Stimulated activated CD8-positive, alpha-beta memory T cell treated with anti-CD3 and anti-CD28 coated beads, Interleukin-12 subunit alpha, Interleukin-12 subunit beta, amount 100 ng/mL, for 4 hours (primary cell): ENCODE results near the gene CAMK1D.
A peak's percentile ranks its signal among the peaks of the same experiment; 100 is the strongest.
"Not testable (repeated sequence)": the region's sequence is repeated elsewhere in the genome, so short reads cannot be mapped to it uniquely, and the experiment has no call there.

Experiments used
- DNase-seq: peaks from one replicate; pipeline ENCODE4 v3.0.0-alpha.2; 2020; ENCODE audit warnings: low read depth

Gene CAMK1D

DNA sequence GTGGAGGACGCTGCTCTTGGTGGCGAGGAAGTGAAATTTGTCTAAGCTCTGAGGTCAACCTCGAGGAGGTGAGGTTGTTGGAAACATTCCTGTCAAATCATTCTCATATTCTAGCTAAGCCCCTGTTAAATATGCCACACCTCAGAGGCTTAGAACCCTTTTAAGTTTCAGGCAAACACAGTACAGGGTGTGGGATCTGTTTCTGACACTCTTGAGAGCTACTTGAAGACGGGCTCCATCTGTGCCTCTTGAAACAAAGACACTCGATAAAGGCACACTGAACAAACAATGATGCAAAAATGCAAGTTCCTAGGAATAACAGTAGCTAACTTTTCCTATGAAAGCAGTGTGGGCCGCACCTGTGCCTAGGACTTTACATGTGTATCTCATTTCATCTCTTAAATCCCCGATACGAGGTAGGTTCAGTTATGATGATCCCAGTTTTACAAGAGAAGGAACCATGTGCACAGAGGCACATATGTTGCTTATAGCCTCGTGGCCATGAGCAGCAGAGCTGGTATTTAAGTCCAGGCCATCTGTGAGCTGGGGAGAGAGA lies 352.9 kb downstream of the CAMK1D start:
- DNase-seq: no peak

DNA sequence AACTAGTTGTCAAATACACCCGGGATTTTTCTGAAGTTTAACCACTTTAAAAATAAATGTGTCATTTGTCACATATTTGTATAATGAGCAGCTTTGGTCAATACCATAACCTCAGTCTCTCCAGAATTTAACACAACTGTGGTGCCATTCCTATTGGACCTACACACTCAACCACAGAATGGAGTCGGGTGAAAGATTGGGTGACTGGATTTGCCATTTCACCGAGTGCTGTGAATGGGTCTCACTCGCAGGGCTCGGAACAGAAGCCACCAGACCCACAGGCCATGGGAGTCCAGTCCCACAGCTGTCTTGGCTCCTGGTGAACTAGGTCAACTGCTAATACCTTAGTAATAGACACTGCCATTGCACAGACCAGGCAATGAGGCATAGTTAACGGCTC lies 353.8 kb downstream of the CAMK1D start:
- DNase-seq: no peak

DNA sequence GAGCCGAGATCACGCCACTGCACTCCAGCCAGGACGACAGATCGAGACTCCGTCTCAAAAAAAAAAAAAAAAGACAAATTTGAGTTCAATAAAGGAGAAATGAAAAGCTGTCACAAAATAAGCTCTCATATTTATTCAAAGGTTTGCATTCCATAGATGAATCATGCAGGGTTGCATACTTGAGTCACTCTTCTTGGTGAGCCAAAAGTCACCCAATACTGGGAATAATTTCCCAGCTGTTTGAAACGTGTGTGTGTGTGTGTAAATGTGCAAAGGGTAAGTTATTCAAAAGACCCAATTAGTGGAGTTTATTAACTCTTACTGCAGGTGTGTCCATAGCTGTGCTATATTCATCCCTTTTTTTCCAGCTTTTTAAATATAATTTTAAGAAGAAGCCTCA lies 354.5 kb downstream of the CAMK1D start:
- DNase-seq: no peak

DNA sequence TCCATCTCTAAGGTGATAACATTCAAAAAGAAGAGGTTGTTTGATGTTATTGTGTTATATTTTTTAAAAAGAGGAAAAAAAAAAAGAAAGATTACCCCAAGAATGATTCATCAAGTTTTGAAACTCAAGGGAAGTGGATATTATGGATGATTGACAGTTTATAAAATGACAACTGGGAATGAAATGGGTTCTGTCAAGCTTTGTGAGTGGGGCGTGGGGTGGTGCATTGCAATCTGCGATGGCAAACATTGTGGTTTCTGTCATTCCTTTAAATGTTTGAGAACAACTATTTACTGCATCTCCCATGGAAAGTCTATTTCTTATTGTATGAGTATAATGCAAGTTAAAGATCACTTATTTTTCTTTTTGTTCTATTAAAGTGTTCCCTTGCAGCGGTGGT lies 355.1 kb downstream of the CAMK1D start:
- no peak for DNase-seq

DNA sequence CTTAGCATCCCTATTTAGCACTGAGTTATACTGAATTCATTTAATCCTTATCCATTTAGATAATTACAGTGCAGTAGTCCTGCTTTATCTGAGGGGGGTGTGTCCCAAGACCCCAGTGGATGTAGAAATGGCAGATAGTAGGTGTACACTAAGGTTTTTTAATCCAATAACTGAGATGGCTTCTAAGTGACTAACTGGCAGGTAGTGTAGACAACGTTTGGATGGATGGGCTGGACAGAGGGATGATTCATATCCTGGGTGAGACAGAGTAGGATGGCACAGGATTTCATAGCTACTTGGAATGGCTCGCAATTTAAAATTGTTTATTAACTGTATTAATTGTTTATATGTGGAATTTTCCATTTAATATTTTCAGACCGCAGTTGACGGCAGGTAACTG lies 356.6 kb downstream of the CAMK1D start:
- no peak for DNase-seq

DNA sequence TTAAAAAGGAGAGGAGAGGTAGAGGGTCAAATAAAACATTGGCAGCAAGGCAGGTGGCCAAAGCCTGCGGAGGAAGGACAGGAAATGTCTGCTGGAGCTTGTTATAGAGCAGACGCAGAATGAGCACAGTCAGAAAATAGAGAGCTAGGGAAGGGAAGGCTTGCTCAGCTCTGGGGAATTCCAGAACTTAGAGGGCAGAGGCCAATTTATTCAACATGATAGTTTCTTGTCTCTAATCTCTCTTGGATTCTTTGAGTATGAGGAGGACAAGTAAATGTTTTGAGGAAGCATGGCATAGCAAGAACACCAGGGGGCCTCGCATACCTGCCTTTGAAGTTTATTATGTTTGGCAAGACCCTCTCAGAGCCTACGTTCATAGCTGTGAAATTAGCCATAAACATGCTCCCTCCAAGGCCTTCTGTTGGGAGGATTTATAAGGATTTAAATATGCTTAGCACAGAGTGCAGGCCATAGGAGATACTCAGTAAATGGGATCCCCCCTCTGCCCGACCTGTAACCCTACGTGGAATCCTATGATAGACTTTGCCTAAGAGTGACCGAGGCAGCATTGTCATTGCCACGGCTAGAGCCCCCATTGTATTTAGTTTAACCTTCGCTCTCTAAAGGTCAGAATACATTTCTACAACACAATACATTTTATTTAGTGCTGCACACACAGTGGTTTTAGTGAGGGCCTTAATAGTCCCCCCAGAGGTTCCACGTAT lies 358.3 kb downstream of the CAMK1D start:
- no peak for DNase-seq

DNA sequence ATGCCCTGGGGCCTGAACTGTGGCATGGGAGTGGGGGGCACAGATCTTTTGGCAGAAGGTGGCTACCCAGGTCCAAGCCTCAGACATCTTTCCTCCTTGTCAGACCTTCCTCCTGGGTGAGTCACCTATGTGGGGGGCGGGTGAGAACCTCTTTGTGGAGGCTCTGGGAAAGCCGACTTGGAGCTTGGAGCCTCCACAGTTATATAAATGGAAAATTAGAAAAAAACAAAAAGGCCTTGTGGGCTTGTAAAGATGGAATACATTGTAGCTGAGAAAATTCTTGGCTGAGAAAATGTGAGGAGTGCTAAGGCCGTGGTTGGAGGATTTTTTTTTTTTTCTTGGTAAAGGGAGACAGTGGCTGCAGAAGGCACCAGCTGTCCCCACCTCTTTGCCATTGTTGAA lies 359.7 kb downstream of the CAMK1D start:
- DNase-seq: no peak

DNA sequence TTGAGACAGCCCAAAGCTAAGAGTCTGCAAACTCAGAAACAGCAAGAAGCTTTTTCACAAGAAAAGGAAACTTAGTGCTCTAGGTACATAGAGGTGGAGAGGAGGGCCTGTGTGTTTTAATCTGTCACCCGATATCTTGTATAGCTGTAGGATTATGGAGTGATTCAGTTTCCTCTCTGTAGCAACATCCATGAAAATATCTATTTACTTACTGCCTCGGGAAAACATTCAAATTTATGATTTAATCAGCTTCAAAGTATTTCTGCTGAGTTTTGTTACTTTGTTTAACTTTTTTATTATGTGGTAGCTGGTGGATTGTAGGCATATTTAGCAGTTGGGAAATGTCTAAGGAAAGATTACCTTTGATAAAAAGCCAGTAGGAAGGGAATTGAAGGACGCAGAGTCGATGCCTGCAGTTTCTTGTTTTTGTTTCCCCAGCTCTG lies 360.2 kb downstream of the CAMK1D start:
- no peak for DNase-seq

DNA sequence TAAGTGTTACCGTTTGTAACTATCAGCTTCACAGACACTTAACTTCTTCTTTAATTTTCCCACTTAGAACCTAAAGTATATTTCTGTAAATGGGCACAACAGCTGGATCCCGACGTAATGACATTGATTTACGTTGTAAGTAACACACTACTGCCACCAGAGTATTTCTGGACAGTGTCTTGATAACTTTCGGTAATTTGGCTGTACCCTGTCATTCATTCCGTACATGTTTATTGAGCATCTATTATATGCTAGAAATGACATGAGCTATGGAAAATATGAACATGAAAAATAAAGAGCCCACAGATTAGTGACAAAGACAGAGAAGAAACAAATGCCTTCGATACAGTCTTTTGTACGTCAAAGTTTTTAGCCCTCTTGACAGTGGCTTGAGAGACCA lies 360.8 kb downstream of the CAMK1D start:
- DNase-seq: no peak

DNA sequence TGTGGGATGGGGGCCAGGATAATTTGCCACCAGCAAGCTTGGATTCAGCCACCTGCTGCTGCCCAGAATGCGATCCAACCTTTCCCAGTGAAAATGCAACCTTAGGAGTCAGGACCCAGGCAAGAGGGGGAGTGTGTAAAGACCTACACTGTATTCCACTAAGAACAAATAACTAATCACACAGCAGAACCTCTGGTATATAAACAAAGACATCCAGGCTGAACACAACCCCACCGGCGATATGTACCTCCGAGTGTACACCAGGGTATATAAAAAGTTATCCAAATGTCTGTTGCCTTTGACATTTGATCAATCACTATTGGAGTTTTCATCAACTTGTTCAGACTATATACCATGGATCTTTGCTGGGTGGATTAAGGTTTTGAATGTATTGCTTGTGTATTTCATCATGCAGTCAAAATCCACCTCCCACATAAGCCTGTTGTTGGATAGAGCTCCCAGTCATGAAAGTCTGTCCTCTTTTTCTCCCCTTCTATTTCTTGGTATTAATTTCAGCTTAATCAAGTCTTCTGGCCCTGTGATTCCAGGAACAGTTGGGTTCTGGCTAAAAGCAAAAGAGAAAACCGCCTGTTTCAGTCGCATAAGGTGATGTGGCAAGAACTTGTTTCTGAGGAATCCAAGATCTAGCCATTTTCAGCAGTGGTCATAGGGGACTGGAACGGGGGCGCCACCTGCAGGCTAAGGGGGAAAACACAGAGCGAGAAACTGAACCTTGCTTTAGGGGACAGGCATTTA lies 361.4 kb downstream of the CAMK1D start:
- peak; percentile 39 for DNase-seq

DNA sequence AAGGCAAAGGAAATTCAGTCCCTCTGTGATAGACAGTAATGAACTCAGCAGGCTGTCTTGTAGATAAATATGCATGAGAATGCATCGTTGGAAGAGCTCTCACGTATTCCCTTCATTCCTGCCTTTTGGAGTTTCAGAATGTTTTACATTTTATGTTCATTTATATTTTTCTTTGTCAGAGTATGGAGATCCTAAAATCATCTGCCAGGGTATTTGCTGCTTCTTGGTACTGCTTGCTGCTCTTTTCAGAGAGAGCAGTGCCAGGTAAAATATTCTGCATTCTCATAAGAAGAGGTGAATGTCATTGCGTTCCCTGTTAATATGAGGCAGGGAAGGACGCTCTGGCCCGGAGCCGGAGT lies 362.0 kb downstream of the CAMK1D start:
- no peak for DNase-seq

DNA sequence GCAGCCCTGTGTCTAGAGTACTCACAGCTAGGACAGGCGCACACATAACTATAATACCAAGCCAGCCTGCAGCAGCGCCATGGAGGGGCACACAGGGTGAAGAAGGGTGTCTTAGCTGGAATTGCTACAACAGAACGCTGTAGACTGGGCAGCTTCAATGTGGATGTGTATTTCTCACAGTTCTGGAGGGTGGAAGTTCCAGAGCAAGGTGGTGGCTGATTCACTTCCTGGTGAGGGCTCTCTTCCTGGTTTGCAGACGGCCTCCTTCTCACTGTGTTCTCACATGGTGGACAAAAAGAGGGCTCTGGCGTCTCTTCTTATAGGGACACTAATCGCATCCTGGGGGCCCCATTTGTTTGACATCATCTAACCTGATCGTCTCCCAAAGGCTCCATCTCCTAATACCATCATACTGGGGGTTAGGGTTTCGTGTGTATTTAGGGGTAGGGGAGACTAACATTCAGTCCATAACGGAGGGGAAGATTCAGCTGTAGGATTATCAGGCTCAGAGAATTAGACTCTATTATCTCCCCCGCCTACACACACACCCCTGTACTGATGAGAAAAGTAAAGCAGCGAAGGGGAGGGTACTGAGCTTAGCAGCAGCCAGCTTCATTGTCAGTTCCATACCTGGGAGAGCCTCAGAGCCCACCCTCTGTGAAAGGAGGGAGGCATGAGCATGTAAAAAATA lies 363.1 kb downstream of the CAMK1D start:
- no peak for DNase-seq

DNA sequence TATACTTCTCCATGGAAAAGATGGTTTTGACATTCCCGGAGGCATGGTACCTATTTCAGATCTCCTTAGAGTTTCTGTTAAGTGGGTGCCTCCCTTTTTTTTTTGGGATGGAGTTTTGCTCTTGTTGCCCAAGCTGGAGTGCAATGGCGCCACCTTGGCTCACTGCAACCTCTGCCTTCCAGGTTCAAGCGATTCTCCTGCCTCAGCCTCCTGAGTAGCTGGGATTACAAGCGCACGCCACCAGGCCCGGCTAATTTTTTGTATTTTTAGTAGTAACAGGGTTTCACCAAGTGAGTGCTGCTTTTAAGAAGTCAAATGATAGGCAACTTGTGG lies 363.6 kb downstream of the CAMK1D start:
- not testable (repeated sequence) for DNase-seq

DNA sequence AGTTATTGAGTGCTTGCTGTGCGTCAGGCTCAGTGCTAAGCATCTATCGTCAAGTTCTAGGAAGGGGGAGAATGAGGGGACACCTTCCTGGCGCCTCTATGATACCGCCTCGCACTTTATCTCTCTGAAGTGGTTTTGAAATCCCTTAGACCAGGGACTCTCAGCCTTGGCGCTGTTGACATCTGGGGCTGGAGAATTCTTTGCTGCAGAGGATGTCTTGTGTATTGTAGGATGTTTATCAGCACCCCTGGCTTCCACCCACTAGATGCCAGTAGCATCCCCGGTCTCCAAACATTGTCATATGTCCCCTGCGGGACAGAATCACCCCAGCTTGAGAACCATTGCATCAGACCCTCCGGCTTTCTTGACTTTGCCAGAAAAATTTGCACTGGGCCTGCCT lies 366.7 kb downstream of the CAMK1D start:
- DNase-seq: no peak

DNA sequence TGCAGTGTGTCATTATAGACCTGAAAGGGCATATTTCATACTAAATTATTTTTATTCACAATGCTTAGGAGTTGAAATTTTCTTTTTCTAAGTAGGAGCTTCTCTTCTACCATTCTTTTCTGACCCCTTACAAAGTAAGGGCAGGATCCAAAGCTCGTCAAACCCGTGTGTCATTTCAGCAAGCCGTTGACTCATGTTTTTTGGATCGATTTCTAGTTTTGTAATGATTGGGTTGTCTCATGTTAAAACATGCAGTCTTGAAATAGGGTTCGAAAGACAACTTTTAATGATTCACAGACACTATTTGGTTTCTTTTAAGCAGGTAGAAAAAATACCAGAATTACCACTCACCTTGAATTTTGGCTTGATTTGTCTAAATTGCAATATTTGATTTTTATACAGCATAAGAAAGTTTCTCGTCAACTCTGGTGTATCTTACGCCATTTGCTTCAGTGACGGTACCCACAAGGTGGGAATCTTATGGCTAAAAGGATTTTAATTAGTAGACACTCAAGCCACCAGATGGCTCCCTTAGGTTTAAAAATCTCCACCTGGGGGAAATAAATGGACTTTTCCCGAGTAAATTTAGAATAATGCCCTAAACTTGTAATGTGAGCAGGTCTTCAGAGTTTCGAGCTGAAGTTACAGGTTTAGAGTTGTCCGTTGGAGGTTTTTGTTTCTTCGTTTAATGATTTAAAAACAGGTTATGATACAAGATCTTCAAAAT lies 368.8 kb downstream of the CAMK1D start:
- no peak for DNase-seq

DNA sequence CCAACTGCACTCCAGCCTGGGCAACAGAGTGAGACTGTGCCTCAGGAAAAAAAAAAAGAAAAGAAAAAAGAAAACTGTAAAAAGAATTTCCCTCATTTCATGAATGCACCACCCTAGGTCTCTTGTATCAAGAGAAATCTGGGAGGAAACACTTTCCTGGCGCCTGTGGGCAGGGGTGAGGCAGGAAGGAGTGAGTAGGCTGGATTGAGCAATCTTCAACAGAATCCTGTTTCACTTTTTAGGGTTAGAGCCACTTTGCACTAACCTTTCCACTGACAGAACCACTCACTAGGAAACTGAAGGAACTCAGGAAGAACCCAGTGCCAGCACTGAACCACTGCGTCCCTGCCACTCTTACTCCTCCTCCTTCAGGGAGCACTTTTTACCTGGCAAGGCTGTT lies 370.0 kb downstream of the CAMK1D start:
- DNase-seq: no peak

DNA sequence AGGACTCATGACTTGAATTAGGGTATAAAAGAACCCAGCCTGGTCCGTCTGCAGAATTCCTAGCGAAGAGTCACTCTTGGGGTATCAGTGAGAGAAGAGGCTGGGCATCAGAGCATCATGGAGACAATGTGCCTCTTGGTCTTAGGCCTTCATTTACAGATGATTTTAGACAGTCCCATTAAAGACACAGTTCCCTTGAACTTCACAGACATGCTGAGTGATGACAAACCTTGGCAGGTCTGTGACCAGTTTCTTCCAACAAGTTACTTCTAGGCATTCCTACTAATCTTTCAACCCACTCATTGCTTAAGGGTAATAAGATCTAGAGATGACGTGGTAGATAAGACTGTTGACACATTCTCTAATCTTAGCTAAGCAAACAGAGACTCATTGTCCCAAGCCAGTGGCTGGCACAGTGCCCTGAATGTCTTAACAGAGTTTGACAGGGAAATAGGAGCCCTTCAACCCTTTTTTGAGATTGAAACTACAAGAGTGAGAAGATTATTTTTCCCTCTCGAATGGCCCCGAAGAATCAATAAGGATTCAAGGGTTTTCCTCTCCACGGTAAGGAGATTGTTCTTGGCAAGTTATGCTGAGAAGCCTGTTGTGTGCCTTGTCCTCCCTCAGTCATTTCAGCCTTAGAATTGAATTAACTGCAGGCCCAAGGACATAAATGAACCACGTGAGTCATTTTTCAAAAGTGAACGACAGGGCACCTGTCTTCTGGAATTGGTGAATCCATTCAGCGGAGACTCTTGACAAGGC lies 371.1 kb downstream of the CAMK1D start:
- DNase-seq: no peak

DNA sequence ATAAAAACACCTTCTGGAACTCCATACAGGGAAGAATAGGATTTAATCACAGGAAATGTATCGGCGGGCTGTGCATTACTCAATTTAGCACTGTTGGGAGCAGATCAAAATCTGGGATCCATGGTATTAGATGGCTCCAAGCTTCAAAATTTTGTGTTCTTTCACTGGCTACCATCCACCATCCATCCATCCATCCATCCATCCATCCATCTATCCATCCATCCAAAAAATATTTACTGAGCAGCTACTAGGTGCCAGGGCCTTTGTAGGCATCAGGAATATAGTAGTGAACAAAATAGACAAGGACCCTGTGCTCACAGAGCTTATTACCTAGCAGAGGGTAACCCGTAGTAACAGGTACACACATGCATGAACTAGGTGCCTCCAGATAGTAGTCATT lies 372.0 kb downstream of the CAMK1D start:
- DNase-seq: no peak

DNA sequence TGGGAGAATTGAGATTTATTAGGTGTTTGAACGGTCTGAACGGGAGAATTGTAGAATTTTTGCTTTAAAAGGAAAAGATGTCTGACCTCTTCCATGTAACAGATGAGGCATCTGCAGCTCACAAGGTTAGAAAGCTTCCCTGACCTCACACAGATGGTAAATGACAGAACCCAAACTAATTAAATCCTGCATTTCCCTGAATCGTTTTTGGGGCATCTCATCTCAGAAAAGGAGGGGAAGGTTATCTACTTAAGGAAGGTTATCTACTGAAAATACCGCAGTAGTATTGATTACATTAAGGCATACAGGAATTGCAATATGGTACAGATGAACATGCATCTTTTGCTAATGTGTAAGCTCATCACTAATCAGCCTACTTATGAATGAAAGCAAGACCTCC lies 373.9 kb downstream of the CAMK1D start:
- DNase-seq: no peak

DNA sequence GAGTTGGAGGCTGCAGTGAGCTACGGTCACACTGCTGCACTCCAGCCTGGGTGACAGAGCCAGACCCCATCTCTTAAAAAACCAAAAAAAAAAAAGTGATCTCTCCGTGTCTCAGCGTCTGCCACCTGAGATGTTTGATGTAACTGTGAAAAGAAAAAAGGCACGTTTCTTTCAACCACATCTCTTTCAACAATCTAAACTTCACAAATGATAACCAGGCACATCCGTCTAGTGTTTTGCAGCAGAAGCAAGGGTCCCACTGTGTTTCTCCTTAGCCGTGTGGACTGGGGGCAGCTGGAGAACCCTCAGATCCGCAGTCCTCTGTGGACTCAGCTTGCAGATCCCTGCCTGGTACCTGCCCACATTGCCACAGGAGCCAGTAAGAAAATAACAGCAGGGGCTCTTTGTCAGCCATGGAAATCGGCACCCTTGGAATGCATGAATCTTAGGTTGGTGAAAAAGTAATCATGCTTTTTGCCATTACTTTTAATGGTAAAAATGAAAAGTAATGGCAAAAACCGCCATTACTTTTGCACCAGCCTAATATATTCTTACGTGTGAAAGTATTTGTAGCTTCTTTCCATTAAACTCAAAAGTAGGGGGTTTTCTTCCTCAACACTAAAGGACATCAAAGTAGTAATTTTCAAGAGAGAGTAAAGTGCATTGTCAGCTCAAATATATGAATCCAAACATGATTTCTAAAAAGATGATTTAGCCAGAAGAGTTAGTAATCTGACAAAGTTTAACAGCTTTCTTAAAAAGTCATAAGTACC lies 375.6 kb downstream of the CAMK1D start:
- no peak for DNase-seq

DNA sequence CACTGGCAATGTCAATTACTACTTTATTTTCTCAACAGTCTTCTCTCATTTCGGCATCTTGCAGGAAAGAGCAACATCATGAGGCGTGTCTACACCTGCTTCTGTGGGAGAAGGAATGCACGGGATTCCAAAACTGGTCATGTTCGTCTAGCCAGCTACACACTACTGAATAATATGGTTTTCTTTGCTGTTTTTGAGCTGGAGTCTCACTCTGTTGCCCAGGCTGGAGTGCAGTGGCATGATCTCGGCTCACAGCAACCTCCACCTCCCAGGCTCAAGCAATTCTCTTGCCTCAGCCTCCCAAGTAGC lies 376.2 kb downstream of the CAMK1D start:
- DNase-seq: not testable (repeated sequence)
